Heart left ventricle (tissue), 16 donors: ENCODE results near the gene DPH6. TPM values are rescaled to one million over a fixed set of nuclear protein-coding genes. Genes with fewer than 3 reads are reported as not detected.

ENCODE experiments used
- ATAC-seq, 4 donors: fragments of 200-7000 bp; cut with Tn5 transposase; one replicate each; pipeline ENCODE4 v1.9.1; 2020 to 2022; ENCODE audit warnings: moderate library complexity in 4 of 4, mild to moderate bottlenecking in 3 of 4, moderate number of reproducible peaks in 1 of 4
- DNase-seq, 5 donors: peaks; one replicate each; pipeline ENCODE4 v3.0.0-alpha.2; 2020
- H3K27ac ChIP-seq, 12 donors: fragments of 200-600 bp; sonication (generic) in 4 of 12; one replicate each; pipeline versions ENCODE4 v1.5.0 to v1.8.0; 2016 to 2022; ENCODE audit warnings: mild to moderate bottlenecking in 2 of 12
- H3K27me3 ChIP-seq, 9 donors: fragments of 200-600 bp; sonication (generic) in 2 of 9; one replicate each; pipeline versions ENCODE4 v1.5.1 to v1.8.0; 2016 to 2022; ENCODE audit warnings: mild to moderate bottlenecking in 3 of 9
- H3K36me3 ChIP-seq, 9 donors: fragments of 200-600 bp; sonication (generic) in 2 of 9; one replicate each; pipeline versions ENCODE4 v1.5.0 to v1.8.0; 2018 to 2022; ENCODE audit warnings: mild to moderate bottlenecking in 2 of 9
- H3K4me1 ChIP-seq, 12 donors: fragments of 200-600 bp; sonication (generic) in 4 of 12; one replicate each; pipeline versions ENCODE4 v1.5.0 to v1.8.0; 2016 to 2022; ENCODE audit warnings: mild to moderate bottlenecking in 3 of 12
- H3K4me3 ChIP-seq, 12 donors: fragments of 200-600 bp; sonication (generic) in 4 of 12; one replicate each; pipeline versions ENCODE4 v1.5.0 to v1.8.0; 2017 to 2022; ENCODE audit warnings: mild to moderate bottlenecking in 9 of 12, moderate library complexity in 4 of 12
- H3K9me3 ChIP-seq, 12 donors: fragments of 200-600 bp; sonication (generic) in 4 of 12; one replicate each; pipeline versions ENCODE4 v1.5.0 to v1.8.0; 2016 to 2022; ENCODE audit warnings: mild to moderate bottlenecking in 1 of 12
- POLR2A ChIP-seq, 2 donors: fragments of 450-650 bp; IDR thresholded peaks; one replicate each; pipeline ENCODE4 v1.6.1; 2017; ENCODE audit warnings: antibody characterized with exemption in 2 of 2, mild to moderate bottlenecking in 2 of 2, moderate library complexity in 2 of 2
- WGBS, 4 donors: extraction: QIAGEN DNeasy Blood & Tissue Kit in 2 of 4; methylation state at CpG; one replicate each; pipeline versions ENCODE4 v1.1.5 to v1.1.7; 2013 to 2018; 5-methylcytosine and 5-hydroxymethylcytosine counted together
- intact Hi-C, 10 donors: fragments of 100-400 bp; cut with DNase I; formaldehyde crosslinking; loops; one replicate each; pipeline versions ENCODE4 v1.11.1 to v1.14.2; 2022
- polyA plus RNA-seq, 2 donors: library from polyadenylated mRNA; stranded (reverse); fragments of 200-250 nt; gene quantifications; one replicate each; pipeline ENCODE4 v1.2.3, GENCODE V29; 2013
- total RNA-seq, 9 donors: library from RNA; depleted of rRNA in 2 of 9; stranded (reverse); fragments of >200 nt in 2 of 9; fragmentation: NEBNext Ultra II Directional in 3 of 9; extraction: Animal tissue kit (Norgen Biotek cat#: 25700) in 3 of 9; gene quantifications; one replicate each; pipeline versions ENCODE4 v1.1.0 to v1.2.4, GENCODE V29; 2016 to 2023
- TF ChIP-seq, protein P1 (sequence below), 12 donors: fragments of 200-600 bp; sonication (generic) in 4 of 12; IDR thresholded peaks; one replicate each; pipeline versions ENCODE4 v1.5.0 to v1.8.0; 2018 to 2022; ENCODE audit warnings: antibody characterized with exemption in 12 of 12, mild to moderate bottlenecking in 5 of 12
- donor health status: ischemic (EF 13 %, LVEDD 7.1; RV severe dilation, severe dysfunction).
- donor health status: healthy with polysubstance abuse.
- donor health status: DM: no; HTN: yes; CAD: no.
- donor health status: DM: no; HTN: no; CAD: no.
- donor health status: ischemic (EF 25% LVEDD 6.9; RV normal size, moderate dysfunction).
- donor health status: ischemic (EF 25% LVEDD 5.7; RV mildly dilated, moderate dysfunction).
- donor health status: healthy.
- donor health status: DM: yes; HTN: yes; CAD: no.
- donor health status: ischemic (EF 35%, LVEDD 5.7; RV mildly dilated, moderate dysfunction).
- donor health status: nonischemic (EF 11% LVEDD 7.7; RV severe dilation, severe dysfunction).
- donor health status: DM: yes; HTN: yes; CAD: no.
- donor health status: PGD.
- donor health status: ischemic (EF 29% LVEDD 5.4; RV normal size, mild dysfunction).
- donor health status: nonischemic (EF 23%, LVEDD 6.1; RV moderate dilation, normal function).

DPH6 gene
- total and polyA plus RNA-seq, 11 donors = 5.9 to 24.8 (median 15.7) TPM

DNA sequence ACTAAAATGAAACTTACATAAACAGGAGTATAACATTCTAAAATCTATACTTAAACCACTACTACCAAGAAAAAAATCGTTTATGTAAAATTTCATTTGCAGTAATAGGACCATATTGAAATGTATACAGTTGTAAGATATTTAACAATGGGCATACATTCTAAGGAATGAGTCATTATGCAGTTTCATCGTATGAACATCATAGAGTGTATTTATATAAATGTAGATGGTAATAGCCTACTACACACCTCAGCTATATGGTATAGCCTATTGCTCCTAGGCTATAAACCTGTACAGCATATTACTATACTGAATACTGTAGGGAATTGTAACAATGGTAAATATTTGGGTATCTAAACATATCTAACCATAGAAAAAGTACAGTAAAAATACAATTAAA is 79.5 kb downstream of the DPH6 start:
- 43 to 50% (median 49%) methylated on average over 2 of the region's 2 CpGs for WGBS, 4 donors
- H3K9me3 ChIP-seq = no peaks in the 10 kb centered on the region
- H3K36me3 ChIP-seq = no peaks in the 10 kb centered on the region
- no peak overlapping the region for H3K4me3 ChIP-seq
- H3K27me3 ChIP-seq = no peaks in the 10 kb centered on the region
- no peak for TF ChIP-seq POLR2A (IDR thresholded peaks at IDR 0.05)
- TF ChIP-seq, protein P1, sequence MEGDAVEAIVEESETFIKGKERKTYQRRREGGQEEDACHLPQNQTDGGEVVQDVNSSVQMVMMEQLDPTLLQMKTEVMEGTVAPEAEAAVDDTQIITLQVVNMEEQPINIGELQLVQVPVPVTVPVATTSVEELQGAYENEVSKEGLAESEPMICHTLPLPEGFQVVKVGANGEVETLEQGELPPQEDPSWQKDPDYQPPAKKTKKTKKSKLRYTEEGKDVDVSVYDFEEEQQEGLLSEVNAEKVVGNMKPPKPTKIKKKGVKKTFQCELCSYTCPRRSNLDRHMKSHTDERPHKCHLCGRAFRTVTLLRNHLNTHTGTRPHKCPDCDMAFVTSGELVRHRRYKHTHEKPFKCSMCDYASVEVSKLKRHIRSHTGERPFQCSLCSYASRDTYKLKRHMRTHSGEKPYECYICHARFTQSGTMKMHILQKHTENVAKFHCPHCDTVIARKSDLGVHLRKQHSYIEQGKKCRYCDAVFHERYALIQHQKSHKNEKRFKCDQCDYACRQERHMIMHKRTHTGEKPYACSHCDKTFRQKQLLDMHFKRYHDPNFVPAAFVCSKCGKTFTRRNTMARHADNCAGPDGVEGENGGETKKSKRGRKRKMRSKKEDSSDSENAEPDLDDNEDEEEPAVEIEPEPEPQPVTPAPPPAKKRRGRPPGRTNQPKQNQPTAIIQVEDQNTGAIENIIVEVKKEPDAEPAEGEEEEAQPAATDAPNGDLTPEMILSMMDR (IDR thresholded peaks at IDR 0.05) = no peak
- no peak for ATAC-seq
- no peak for DNase-seq
- intact Hi-C loops = no loop called here
- H3K4me1 ChIP-seq = no peaks in the 10 kb centered on the region
- H3K27ac ChIP-seq = no peak overlapping the region

DNA sequence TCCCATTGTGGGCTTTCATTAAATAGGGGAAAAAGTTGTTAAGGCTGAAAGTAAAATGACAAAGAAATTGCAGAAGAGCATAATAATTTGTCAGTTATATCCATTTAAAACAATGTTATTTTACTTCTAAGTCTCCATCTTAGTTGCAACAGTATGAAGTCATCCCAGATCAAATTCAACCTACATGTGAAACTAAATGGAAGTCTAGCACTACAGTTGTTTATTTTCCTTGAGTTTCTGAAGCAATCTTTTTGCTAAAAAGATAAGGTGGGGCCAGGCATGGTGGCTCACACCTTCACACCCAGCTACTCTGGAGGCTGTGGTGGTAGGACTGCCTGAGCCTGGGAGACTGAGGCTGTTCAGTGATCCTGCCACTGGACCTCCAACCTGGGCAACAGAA is 80.2 kb downstream of the DPH6 start:
- ATAC-seq = no peak

DNA sequence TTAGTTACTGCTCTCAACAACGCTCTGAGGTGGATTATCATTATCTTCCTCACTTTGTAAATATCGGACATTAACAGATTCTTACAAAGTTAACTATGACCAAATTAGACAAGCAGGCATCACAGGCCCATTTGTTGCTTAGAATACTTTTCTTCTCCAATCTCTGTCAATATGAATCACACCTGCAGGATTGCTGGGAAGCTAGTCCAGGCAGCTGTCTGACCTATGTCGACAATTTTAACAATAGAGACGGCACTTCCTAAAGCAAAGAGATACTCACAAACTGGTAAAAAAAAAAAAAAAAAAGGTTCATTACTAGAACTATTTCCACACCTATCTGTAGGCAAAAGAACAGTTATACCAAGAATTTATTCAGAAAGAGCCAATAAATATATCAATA is 85.3 kb downstream of the DPH6 start:
- H3K27ac ChIP-seq = no peak overlapping the region

More for the DNA sequence above, 80.2 kb downstream of the DPH6 start:
- TF ChIP-seq, protein P1 (IDR thresholded peaks at IDR 0.05) = no peak
- TF ChIP-seq POLR2A (IDR thresholded peaks at IDR 0.05) = no peak
- H3K36me3 ChIP-seq = no peaks in the 10 kb centered on the region
- no peak overlapping the region for H3K27ac ChIP-seq
- no peaks in the 10 kb centered on the region for H3K9me3 ChIP-seq
- H3K4me3 ChIP-seq = no peak overlapping the region
- intact Hi-C loops = no loop called here
- no peak for DNase-seq
- no peaks in the 10 kb centered on the region for H3K4me1 ChIP-seq
- H3K27me3 ChIP-seq = no peaks in the 10 kb centered on the region

DNA sequence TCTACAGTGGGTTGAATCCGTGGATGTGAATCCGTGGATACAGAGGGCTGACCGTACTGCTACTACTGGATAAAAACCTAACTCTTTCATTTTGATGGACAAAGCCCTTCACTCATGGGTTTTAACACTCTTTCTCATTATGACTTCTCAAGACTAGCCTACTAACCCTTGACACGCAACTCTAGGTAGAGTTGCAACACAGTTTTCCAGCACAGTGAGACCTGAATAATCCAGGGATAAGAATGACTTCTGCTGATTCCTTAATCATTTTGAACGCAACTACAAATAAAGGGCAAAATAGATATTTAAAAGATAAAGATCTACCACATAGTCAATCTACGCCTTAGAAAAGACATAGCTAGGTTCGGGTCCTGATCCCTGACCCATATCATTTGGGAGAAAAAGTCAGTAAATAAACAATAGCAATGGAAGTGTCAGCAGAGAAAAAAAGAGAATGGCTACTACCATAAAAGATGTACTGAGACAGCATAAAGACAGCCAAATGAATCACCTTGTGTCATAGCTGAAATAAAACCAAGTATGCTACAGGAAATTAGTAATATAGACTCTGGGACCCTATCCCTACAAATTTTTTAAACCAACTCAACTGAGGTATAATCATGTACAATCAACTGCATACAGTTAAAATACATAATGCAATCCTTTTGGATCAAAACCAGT is 87.6 kb downstream of the DPH6 start:
- no peak for ATAC-seq
- Histone ChIP-seq H3K4me1 (peaks cover 0 to 4% (median 0%) of the 10 kb centered on the region in 12 donors), H3K4me3 (no peak overlapping the region), H3K27me3 (no peaks in the 10 kb centered on the region), H3K9me3 (no peaks in the 10 kb centered on the region), H3K36me3 (no peaks in the 10 kb centered on the region), H3K27ac (no peak overlapping the region)
- WGBS, 4 donors = 96 to 98% (median 96%) methylated on average over 7 of the region's 7 CpGs
- no peak for DNase-seq
- intact Hi-C loops = no loop called here
- no peak for TF ChIP-seq POLR2A (IDR thresholded peaks at IDR 0.05)
- TF ChIP-seq, protein P1 (IDR thresholded peaks at IDR 0.05) = no peak

More for the DNA sequence above, 85.3 kb downstream of the DPH6 start:
- TF ChIP-seq, protein P1 (IDR thresholded peaks at IDR 0.05) = no peak
- no peak for TF ChIP-seq POLR2A (IDR thresholded peaks at IDR 0.05)
- H3K27me3 ChIP-seq = no peaks in the 10 kb centered on the region
- H3K4me3 ChIP-seq = no peak overlapping the region
- no peak for ATAC-seq
- intact Hi-C loops = no loop called here
- no peaks in the 10 kb centered on the region for H3K9me3 ChIP-seq
- H3K4me1 ChIP-seq = peaks cover 0 to 4% (median 0%) of the 10 kb centered on the region in 12 donors
- H3K36me3 ChIP-seq = no peaks in the 10 kb centered on the region
- WGBS, 4 donors = 66 to 74% (median 69%) methylated on average over 4 of the region's 4 CpGs
- DNase-seq = no peak
